ENCODE results near the gene ATP5ME.
"Not testable (repeated sequence)": the region's sequence is repeated elsewhere in the genome, so short reads cannot be mapped to it uniquely, and the experiment has no call there.

DNA sequence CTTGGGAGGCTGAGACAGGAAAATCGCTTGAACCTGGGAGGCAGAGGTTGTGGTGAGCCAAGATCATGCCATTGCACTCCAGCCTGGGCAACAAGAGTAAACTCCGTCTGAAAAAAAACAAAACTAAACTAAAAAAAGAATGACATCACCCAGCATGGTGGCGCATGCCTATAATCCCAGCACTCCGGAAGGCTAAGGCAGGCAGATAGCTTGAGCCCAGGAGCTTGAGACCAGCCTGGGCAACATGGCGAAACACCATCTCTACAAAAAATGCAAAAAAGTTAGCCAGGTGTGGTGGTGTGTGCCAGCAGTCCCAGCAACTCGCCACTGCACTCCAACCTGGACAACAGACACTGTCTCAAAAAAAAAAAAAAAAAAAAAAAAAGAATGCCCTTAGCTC lies 31.7 kb downstream of the ATP5ME start:
- TF ChIP-seq CTCF, EZH2, EZH2phosphoT487 (IDR thresholded peaks at IDR 0.05): not testable (repeated sequence)
